OCI-LY7 (cell line): ENCODE measurements around the gene EFNA2. TPM values are rescaled to one million over a fixed set of nuclear protein-coding genes. Genes with fewer than 3 reads are reported as not detected.
A peak's percentile ranks its signal among the peaks of the same experiment; 100 is the strongest.

Experiments used
- BruUV-seq: library from RNA; stranded (reverse); fragments of 400-500 nt; replicated peaks from 2 replicates; lab custom pipeline; 2021; lab: Mats Ljungman, UMichigan
- CTCF ChIA-PET: fragments of 300-600 bp; sonication (Branson Sonifier 250); formaldehyde crosslinking; loops from one replicate; lab custom pipeline; 2022; ENCODE audit warnings: antibody characterized with exemption; ENCODE audit not compliant: unreplicated experiment; lab: Charles Lee
- POLR2A ChIA-PET: fragments of 300-600 bp; sonication (Branson Sonifier 250); formaldehyde crosslinking; loops from one replicate; lab custom pipeline; 2022; ENCODE audit warnings: antibody characterized with exemption; lab: Charles Lee
- DNase-seq: peaks from one replicate; pipeline ENCODE4 v3.0.0-alpha.2; 2015; ENCODE audit warnings: low spot score
- H2AFZ ChIP-seq: fragments of 200-600 bp; sonication (generic), shearing (Covaris generic); 2 replicates; pipeline ENCODE4 v1.6.1; 2014; ENCODE audit warnings: mild to moderate bottlenecking, antibody characterized with exemption, low read length, moderate library complexity
- H3K27ac ChIP-seq: fragments of 200-600 bp; sonication (generic); 2 replicates; pipeline ENCODE4 v1.5.1; 2014; ENCODE audit warnings: mixed run types, low read depth, mild to moderate bottlenecking, moderate library complexity, low read length, inconsistent platforms; ENCODE audit not compliant: poor library complexity, severe bottlenecking
- H3K36me3 ChIP-seq: fragments of 200-600 bp; sonication (generic); 2 replicates; pipeline ENCODE4 v1.6.1; 2014; ENCODE audit warnings: mild to moderate bottlenecking, antibody characterized with exemption, low read length, moderate library complexity, mixed read lengths; ENCODE audit not compliant: insufficient read depth
- H3K4me1 ChIP-seq: fragments of 200-600 bp; sonication (generic); 2 replicates; pipeline ENCODE4 v1.5.1; 2014; ENCODE audit warnings: mild to moderate bottlenecking, low read length; ENCODE audit not compliant: insufficient read depth, poor library complexity, severe bottlenecking
- H3K4me2 ChIP-seq: fragments of 200-600 bp; sonication (generic); 2 replicates; pipeline ENCODE4 v1.6.1; 2014; ENCODE audit warnings: mild to moderate bottlenecking, low read length
- H3K4me3 ChIP-seq: fragments of 200-600 bp; sonication (generic); 2 replicates; pipeline ENCODE4 v1.5.1; 2014; ENCODE audit warnings: mild to moderate bottlenecking, low read depth, low read length; ENCODE audit not compliant: poor library complexity, severe bottlenecking
- H3K79me2 ChIP-seq: fragments of 200-600 bp; sonication (generic); 2 replicates; pipeline ENCODE4 v1.6.1; 2016; ENCODE audit warnings: low read depth, mild to moderate bottlenecking, low read length, moderate library complexity, mixed read lengths; ENCODE audit not compliant: insufficient read depth
- H3K9me2 ChIP-seq: fragments of 200-600 bp; sonication (generic); 2 replicates; pipeline ENCODE4 v1.6.1; 2016; ENCODE audit warnings: mild to moderate bottlenecking, low read length, mixed read lengths; ENCODE audit not compliant: insufficient read depth
- H3K9me3 ChIP-seq: fragments of 200-600 bp; sonication (generic); 2 replicates; pipeline ENCODE4 v1.6.1; 2014; ENCODE audit warnings: mild to moderate bottlenecking, mixed run types, low read length, mixed read lengths
- H4K20me1 ChIP-seq: fragments of 200-600 bp; sonication (generic); 2 replicates; pipeline ENCODE4 v1.6.1; 2014; ENCODE audit warnings: mild to moderate bottlenecking, antibody characterized with exemption, low read length, moderate library complexity, mixed read lengths; ENCODE audit not compliant: insufficient read depth
- CTCF ChIP-seq: fragments of 200-600 bp; sonication (generic); conservative IDR thresholded peaks from 2 replicates; pipeline ENCODE4 v1.5.1; 2014; ENCODE audit warnings: mild to moderate bottlenecking, antibody characterized with exemption, low read length, moderate library complexity, mixed read lengths
- EZH2phosphoT487 ChIP-seq: fragments of 200-600 bp; sonication (generic); IDR thresholded peaks from 2 replicates; pipeline ENCODE4 v1.6.1; 2018; ENCODE audit warnings: low read depth, borderline replicate concordance, mild to moderate bottlenecking, mixed run types, antibody characterized with exemption, low read length, moderate library complexity, mixed read lengths
- intact Hi-C: fragments of 100-400 bp; cut with micrococcal nuclease; formaldehyde crosslinking; loops from one replicate; pipeline ENCODE4 v1.10.0; 2022; ENCODE audit not compliant: unreplicated experiment
- total RNA-seq, 2 experiments: library from RNA; depleted of rRNA in 1 of 2; stranded (reverse); fragments of >200 nt in 1 of 2; shearing (Covaris generic) in 1 of 2; gene quantifications; 2 replicates each; pipeline ENCODE4 v1.2.3, GENCODE V29; 2014 to 2022

The EFNA2 gene
- total RNA-seq, 2 experiments from 2014 or later, result not detected

- Histone ChIP-seq H3K36me3 (peaks cover 61% of the 10 kb centered on the region), H4K20me1 (0 out of 2 replicates have a peak, but pooled peaks cover 7% of the 10 kb centered on the region), H3K9me2 (no peaks in the 10 kb centered on the region), H3K4me1 (peaks cover 58% of the 10 kb centered on the region), H3K4me2 (no peak overlapping the region), H2AFZ (no peak overlapping the region), H3K9me3 (no peaks in the 10 kb centered on the region), H3K4me3 (no peak overlapping the region), H3K79me2 (peaks cover 32% of the 10 kb centered on the region; the same call in 1 of the 2 replicates), H3K27ac (peak overlapping the region; percentile 87)
- intact Hi-C loops, result no loop called here
- no TSS peak for BruUV-seq
- TF ChIP-seq CTCF (no peak), EZH2phosphoT487 (no peak)
- ChIA-PET CTCF (no interaction called here), POLR2A (interaction anchor here (0.6 kb wide), 1 partner anchor 192 kb away, joined by 5 read pairs; no protein-coding TSS in a partner anchor)
- no peak for DNase-seq
Measured at GRCh38 chr19:1256646-1257474, 28.8 kb upstream of the EFNA2 start.

GRCh38 chr19:1257475-1258162, 28.1 kb upstream of the EFNA2 start:
- H4K20me1 ChIP-seq, result 0 out of 2 replicates have a peak, but pooled peaks cover 7% of the 10 kb centered on the region

More at GRCh38 chr19:1257475-1258162, 28.1 kb upstream of the EFNA2 start:
- Histone ChIP-seq H3K9me3 (no peaks in the 10 kb centered on the region), H3K9me2 (no peaks in the 10 kb centered on the region), H3K36me3 (peaks cover 54% of the 10 kb centered on the region), H3K4me1 (peaks cover 54% of the 10 kb centered on the region), H3K4me3 (peak overlapping the region; percentile 78), H2AFZ (no peak overlapping the region), H3K79me2 (peaks cover 31% of the 10 kb centered on the region; the same call in 1 of the 2 replicates), H3K4me2 (peak overlapping the region; percentile 90), H3K27ac (peak overlapping the region; percentile 87)
- ChIA-PET POLR2A (no interaction called here), CTCF (no interaction called here)
- intact Hi-C loops, result no loop called here
- BruUV-seq, result no TSS peak
- TF ChIP-seq CTCF (no peak), EZH2phosphoT487 (no peak)
- no peak for DNase-seq
